Adrenal gland (tissue), 12 donors: ENCODE results near the gene YIPF7. TPM values are rescaled to one million over a fixed set of nuclear protein-coding genes. Genes with fewer than 3 reads are reported as not detected.

Experiments used
- DNase-seq, 7 donors: peaks; one replicate each; pipeline ENCODE4 v3.0.0-alpha.2; 2019 to 2020
- H3K27ac ChIP-seq, 5 donors: fragments of 200-600 bp; sonication (generic) in 4 of 5; 1 replicate in 3 of 5; 2 replicates in 2 of 5; pipeline versions ENCODE4 v1.5.1 to v1.8.0; 2016 to 2020; ENCODE audit warnings: mild to moderate bottlenecking in 1 of 5
- H3K27me3 ChIP-seq: fragments of 200-600 bp; 2 replicates; pipeline ENCODE4 v1.8.0; 2021
- H3K36me3 ChIP-seq, 2 donors: fragments of 200-600 bp; replicated peaks in 1 of 2; 1 replicate in 1 of 2; 2 replicates in 1 of 2; pipeline versions ENCODE4 v1.5.1 to v1.8.0; 2018 to 2022
- H3K4me1 ChIP-seq, 2 donors: fragments of 200-600 bp; replicated peaks in 1 of 2; 1 replicate in 1 of 2; 2 replicates in 1 of 2; pipeline versions ENCODE4 v1.5.1 to v1.8.0; 2018 to 2021
- H3K4me3 ChIP-seq, 4 donors: fragments of 200-600 bp; sonication (generic) in 3 of 4; one replicate each; pipeline ENCODE4 v1.5.1; 2016 to 2018
- H3K9me3 ChIP-seq, 3 donors: fragments of 200-600 bp; sonication (generic) in 1 of 3; replicated peaks in 1 of 3; 1 replicate in 2 of 3; 2 replicates in 1 of 3; pipeline versions ENCODE4 v1.5.1 to v1.8.0; 2016 to 2021
- CTCF ChIP-seq, 6 experiments: fragments of 450-650 bp in 4 of 6; fragments of 200-600 bp in 2 of 6; sonication (generic) in 1 of 6; IDR thresholded peaks; 1 replicate in 5 of 6; 2 replicates in 1 of 6; pipeline versions ENCODE4 v1.5.1 to v1.8.0; 2016 to 2021; ENCODE audit warnings: antibody characterized with exemption in 6 of 6, mild to moderate bottlenecking in 2 of 6, moderate library complexity in 1 of 6
- POLR2A ChIP-seq, 2 donors: fragments of 450-650 bp; IDR thresholded peaks; one replicate each; pipeline ENCODE4 v1.6.1; 2017; ENCODE audit warnings: antibody characterized with exemption in 2 of 2, mild to moderate bottlenecking in 2 of 2, moderate library complexity in 1 of 2
- WGBS, 4 donors: extraction: QIAGEN DNeasy Blood & Tissue Kit in 2 of 4; methylation state at CpG; one replicate each; pipeline versions ENCODE4 v1.1.5 to v1.1.7; 2013 to 2017; 5-methylcytosine and 5-hydroxymethylcytosine counted together
- intact Hi-C, 2 donors: fragments of 100-400 bp; cut with DNase I; formaldehyde crosslinking; loops; one replicate each; pipeline versions ENCODE4 v1.14.1 to v1.15.0; 2022 to 2023
- polyA plus RNA-seq, 3 donors: library from polyadenylated mRNA; stranded (reverse); fragments of 200-250 nt in 2 of 3; fragments of 350-450 nt in 1 of 3; fragmentation: Illumina TruSeq in 1 of 3; extraction: RNeasy Lipid Tissue Mini Kit (QIAGEN cat#74804) in 1 of 3; gene quantifications; one replicate each; pipeline ENCODE4 v1.2.3, GENCODE V29; 2013 to 2014
- total RNA-seq, 9 donors: library from RNA; depleted of rRNA in 4 of 9; stranded (reverse); fragments of >200 nt in 4 of 9; fragments of 120-200 nt in 1 of 9; fragmentation: NEBNext Ultra II Directional in 1 of 9; extraction: Animal tissue kit (Norgen Biotek cat#: 25700) in 1 of 9; gene quantifications; one replicate each; pipeline versions ENCODE4 v1.1.0 to v1.2.4, GENCODE V29; 2013 to 2023
- donor health status: healthy with polysubstance abuse.
- donor health status: Bipolar disorder and iron deficiency.
- donor health status: DM: yes; HTN: yes; CAD: no.
- donor health status: DM: no; HTN: no; CAD: no.
- donor health status: DM: no; HTN: no; CAD: no.
- donor health status: DM: yes; HTN: yes; CAD: no.

YIPF7 gene
- total and polyA plus RNA-seq, 12 donors, result 0.07 to 0.72 TPM; not detected in 10

- H3K27ac ChIP-seq, result no peak overlapping the region
- WGBS, 4 donors, result 0 to 3% (median 0%) methylated on average over 2 of the region's 2 CpGs
- DNase-seq, result peak; percentile 27 to 57 (median 33)
- H3K9me3 ChIP-seq, result no peaks in the 10 kb centered on the region
- intact Hi-C loops, result no loop called here
- no peaks in the 10 kb centered on the region for H3K4me1 ChIP-seq
- no peaks in the 10 kb centered on the region for H3K36me3 ChIP-seq
- TF ChIP-seq POLR2A (IDR thresholded peaks at IDR 0.05) (no peak), CTCF (IDR thresholded peaks at IDR 0.05) (peak; percentile 34 to 68 (median 52))
- no peaks in the 10 kb centered on the region for H3K27me3 ChIP-seq
- no peak overlapping the region for H3K4me3 ChIP-seq
These were observed 22.1 kb downstream of the YIPF7 start for GRCh38 chr4:44629280-44629866.

- no peaks in the 10 kb centered on the region for H3K9me3 ChIP-seq
- no peaks in the 10 kb centered on the region for H3K27me3 ChIP-seq
- WGBS, 4 donors, result 35 to 63% (median 42%) methylated on average over 1 of the region's 1 CpG
- no peak overlapping the region for H3K4me3 ChIP-seq
- no peak for DNase-seq
- TF ChIP-seq POLR2A (IDR thresholded peaks at IDR 0.05), result no peak
- H3K27ac ChIP-seq, result no peak overlapping the region
- intact Hi-C loops, result no loop called here
- no peaks in the 10 kb centered on the region for H3K4me1 ChIP-seq
- no peaks in the 10 kb centered on the region for H3K36me3 ChIP-seq
These were observed 27.7 kb downstream of the YIPF7 start for GRCh38 chr4:44623676-44624075.

- Histone ChIP-seq H3K4me3 (no peak overlapping the region), H3K27me3 (no peaks in the 10 kb centered on the region), H3K9me3 (no peaks in the 10 kb centered on the region), H3K4me1 (no peaks in the 10 kb centered on the region), H3K27ac (no peak overlapping the region), H3K36me3 (no peaks in the 10 kb centered on the region)
- intact Hi-C loops, result no loop called here
- DNase-seq, result no peak
- no peak for TF ChIP-seq CTCF (IDR thresholded peaks at IDR 0.05)
- no peak for TF ChIP-seq POLR2A (IDR thresholded peaks at IDR 0.05)
- WGBS, 4 donors, result 77 to 86% (median 82%) methylated on average over 1 of the region's 1 CpG
These were observed 34.8 kb downstream of the YIPF7 start for GRCh38 chr4:44616621-44617020.

- Histone ChIP-seq H3K27ac (no peak overlapping the region), H3K4me1 (no peaks in the 10 kb centered on the region), H3K36me3 (no peaks in the 10 kb centered on the region), H3K27me3 (no peaks in the 10 kb centered on the region), H3K4me3 (no peak overlapping the region), H3K9me3 (no peaks in the 10 kb centered on the region)
- intact Hi-C loops, result no loop called here
- TF ChIP-seq POLR2A (IDR thresholded peaks at IDR 0.05) (no peak), CTCF (IDR thresholded peaks at IDR 0.05) (no peak)
- WGBS, 4 donors, result 71 to 93% (median 80%) methylated on average over 3 of the region's 3 CpGs
- no peak for DNase-seq
These were observed 68.0 kb downstream of the YIPF7 start for GRCh38 chr4:44583393-44583792.

GRCh38 chr4:44580231-44580630 is 71.2 kb downstream of the YIPF7 start:
- H3K4me1 ChIP-seq, result no peaks in the 10 kb centered on the region
- no peak for DNase-seq
- H3K27ac ChIP-seq, result no peak overlapping the region
- no peak overlapping the region for H3K4me3 ChIP-seq
- intact Hi-C loops, result no loop called here
- no peaks in the 10 kb centered on the region for H3K27me3 ChIP-seq
- H3K9me3 ChIP-seq, result no peaks in the 10 kb centered on the region
- no peaks in the 10 kb centered on the region for H3K36me3 ChIP-seq
- TF ChIP-seq POLR2A (IDR thresholded peaks at IDR 0.05) (no peak), CTCF (IDR thresholded peaks at IDR 0.05) (no peak)
